Cerebellar cortex (tissue), 1 donor: Measurements from ENCODE around the gene CHRNB1.
"Not testable (repeated sequence)": the region's sequence is repeated elsewhere in the genome, so short reads cannot be mapped to it uniquely, and the experiment has no call there.

Experiments
- DNase-seq: peaks from one replicate; pipeline ENCODE4 v3.0.0-alpha.2; 2015; ENCODE audit warnings: low spot score

Gene CHRNB1

DNA sequence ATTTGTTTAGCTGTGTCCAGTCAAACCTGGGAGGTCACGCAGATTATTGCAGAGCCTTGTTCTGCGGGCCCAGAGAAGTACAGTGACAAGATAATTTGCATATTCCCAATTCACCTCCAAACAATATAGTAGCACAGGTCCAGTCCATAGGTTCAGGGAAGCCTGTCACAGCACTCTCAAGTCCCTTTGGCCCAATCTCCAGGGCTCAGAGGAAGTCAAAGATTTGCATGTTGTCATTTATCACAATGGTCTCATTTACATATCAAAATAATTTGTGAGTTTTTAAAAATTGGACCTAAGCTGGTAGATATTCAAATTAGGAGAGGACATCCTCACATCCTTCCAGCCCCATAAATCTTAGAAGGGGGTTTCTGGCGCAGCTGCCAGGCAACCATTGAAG lies 22.6 kb downstream of the CHRNB1 start:
- no peak for DNase-seq

GRCh38 chr17:7468290-7468689 lies 23.4 kb downstream of the CHRNB1 start:
- DNase-seq = no peak

DNA sequence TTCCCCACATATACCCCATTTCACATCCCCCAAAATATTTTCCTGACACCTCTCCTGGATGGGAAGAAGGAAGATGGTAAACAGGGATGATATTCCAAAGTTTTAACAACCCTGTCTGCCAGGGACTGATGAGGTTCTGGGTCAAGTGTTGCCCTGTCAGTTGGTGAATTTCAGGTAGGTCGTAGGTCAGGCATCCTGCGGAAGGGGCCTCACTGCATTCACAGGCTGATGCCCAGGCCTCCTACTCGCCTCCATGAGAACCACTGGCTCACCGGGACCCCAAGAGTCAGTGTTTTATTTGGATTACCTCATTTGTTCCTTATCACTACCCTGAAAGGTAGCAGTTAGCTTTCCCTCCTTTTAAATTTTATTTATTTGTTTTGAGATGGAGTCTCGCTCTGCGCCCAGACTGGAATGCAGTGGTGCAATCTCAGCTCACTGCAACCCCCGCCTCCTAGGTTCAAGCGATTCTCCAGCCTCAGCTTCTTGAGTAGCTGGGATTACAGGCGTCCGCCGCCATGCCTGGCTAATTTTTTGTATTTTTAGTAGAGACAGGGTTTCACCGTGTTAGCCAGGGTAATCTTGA lies 24.0 kb downstream of the CHRNB1 start:
- no peak for DNase-seq

DNA sequence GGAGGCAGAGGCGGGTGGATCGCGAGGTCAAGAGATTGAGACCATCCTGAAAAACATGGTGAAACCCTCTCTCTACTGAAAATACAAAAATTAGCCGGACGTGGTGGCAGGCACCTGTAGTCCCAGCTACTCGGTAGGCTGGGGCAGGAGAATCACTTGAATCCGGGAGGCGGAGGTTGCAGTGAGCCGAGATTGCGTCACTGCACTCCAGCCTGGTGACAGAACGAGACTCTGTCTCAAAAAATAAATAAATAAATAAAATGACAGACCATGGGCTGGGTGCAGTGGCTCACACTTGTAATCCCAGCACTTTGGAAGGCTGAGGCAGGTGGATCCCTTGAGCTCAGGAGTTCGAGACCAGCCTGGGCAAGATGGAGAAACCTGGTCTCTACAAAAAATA lies 25.0 kb downstream of the CHRNB1 start:
- not testable (repeated sequence) for DNase-seq

GRCh38 chr17:7470457-7470973 lies 25.7 kb downstream of the CHRNB1 start:
- not testable (repeated sequence) for DNase-seq

DNA sequence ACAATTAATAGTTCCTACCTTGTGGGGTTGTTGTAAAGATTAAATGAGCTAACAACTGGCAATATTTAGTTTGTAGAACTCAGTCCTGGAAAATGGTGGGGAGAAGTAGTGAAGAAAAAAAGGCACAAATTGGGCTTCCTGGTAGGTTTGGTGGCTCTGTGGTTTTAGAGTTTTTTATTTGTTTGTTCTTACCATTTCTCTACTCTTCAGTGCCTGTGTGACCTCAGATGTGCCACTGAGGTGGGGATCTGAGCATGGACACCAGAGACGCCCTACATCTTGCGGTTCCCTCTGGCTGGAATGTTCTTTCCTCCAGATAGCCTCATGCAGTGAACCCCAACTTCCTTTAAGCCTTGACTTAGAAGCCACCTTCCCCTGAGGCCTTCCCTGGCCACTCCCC lies 26.9 kb downstream of the CHRNB1 start:
- DNase-seq = no peak

DNA sequence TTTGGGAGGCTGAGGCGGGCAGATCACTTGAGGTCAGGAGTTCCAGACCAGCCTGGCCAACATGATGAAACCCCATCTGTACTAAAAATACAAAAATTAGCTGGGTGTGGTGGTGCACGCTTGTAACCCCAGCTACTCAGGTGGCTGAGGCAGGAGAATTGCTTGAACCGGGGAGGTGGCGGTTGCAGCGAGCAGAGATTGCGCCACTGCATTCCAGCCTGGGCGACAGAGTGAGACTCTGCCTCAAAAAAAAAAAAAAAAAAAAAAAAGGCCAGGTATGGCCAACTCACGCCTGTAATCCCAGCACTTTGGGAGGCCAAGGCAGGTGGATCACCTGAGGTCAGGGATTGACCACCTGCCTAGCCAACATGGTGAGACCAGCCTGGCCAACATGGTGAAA lies 29.9 kb downstream of the CHRNB1 start:
- not testable (repeated sequence) for DNase-seq

GRCh38 chr17:7475764-7476422 lies 31.0 kb downstream of the CHRNB1 start:
- no peak for DNase-seq

DNA sequence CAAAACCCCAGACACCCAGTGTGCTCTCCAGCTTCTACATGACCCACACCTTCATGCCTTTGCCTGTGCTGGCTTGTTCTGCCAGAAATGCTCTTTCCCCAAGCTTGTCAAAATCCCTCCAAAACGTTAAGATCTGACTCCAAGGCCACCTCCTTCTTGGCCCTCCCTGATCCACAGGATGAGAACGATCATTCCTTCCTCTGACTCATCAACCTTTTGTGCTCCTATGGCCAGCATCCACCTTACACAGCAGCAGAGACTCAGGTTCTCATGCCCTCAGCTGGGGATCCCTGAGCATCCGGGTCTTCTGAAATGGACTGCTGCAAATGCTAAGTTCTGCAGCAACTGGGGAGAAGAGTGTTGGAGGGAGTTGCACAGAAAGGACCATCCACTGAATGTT lies 31.6 kb downstream of the CHRNB1 start:
- no peak for DNase-seq

- DNase-seq = no peak
Observed at GRCh38 chr17:7476951-7477350, 32.1 kb downstream of the CHRNB1 start.

DNA sequence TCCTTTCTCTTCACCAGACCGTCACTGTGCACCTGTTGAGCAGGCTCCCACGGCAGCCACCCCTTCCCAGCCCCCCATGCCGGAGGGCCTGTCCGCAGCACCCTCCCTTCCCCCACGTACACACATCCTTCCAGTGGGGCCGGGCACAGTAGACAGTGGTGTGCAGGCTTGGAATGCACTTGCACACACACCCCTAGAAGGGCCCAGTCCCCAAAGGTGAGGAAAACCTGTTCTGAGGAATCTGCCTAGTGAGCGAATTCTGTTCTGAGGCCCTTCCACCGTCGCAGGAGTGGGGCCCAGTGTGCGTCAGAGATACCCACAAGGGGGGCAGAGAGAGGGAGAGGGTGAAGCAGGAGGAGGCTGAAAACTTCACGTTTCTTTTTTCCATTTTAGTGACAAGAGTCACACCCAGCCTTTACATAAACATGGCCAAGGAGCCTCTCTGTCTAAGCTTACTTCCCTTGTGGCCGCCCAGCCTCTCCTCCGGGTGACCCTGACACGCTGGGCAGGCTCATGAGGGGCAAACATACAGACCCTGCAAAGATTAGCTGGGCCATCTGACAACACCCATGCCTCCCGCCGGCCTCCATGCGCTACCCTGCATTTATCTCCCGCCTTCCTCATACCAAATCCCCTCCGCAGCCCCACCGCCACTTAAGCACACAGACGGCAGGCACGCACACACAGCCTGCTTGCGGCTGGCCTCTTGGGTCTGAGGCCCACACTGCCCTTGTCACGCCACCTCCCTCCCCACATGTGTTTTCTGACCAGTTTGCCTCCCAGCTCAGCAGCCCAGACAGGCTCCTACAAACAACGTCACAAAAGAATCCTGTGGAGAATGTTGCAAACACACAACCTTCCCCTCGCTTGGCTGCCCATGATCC lies 32.8 kb downstream of the CHRNB1 start:
- DNase-seq = peak; percentile 60

GRCh38 chr17:7478276-7479212 lies 33.7 kb downstream of the CHRNB1 start:
- DNase-seq = peak; percentile 52

GRCh38 chr17:7479213-7480088 lies 34.6 kb downstream of the CHRNB1 start, which contains the start of gene ZBTB4:
Gene ZBTB4 (minus strand): TSS chr17:7479631. CDS start chr17:7466801, 12,830 bp downstream.
- peak; percentile 54 for DNase-seq

GRCh38 chr17:7480089-7480384 lies 35.2 kb downstream of the CHRNB1 start:
- no peak for DNase-seq

GRCh38 chr17:7481275-7481674 lies 36.4 kb downstream of the CHRNB1 start, which contains the start of gene SLC35G6:
Gene SLC35G6 (plus strand): TSS chr17:7481446. CDS start chr17:7481517, 71 bp downstream.
- not testable (repeated sequence) for DNase-seq

DNA sequence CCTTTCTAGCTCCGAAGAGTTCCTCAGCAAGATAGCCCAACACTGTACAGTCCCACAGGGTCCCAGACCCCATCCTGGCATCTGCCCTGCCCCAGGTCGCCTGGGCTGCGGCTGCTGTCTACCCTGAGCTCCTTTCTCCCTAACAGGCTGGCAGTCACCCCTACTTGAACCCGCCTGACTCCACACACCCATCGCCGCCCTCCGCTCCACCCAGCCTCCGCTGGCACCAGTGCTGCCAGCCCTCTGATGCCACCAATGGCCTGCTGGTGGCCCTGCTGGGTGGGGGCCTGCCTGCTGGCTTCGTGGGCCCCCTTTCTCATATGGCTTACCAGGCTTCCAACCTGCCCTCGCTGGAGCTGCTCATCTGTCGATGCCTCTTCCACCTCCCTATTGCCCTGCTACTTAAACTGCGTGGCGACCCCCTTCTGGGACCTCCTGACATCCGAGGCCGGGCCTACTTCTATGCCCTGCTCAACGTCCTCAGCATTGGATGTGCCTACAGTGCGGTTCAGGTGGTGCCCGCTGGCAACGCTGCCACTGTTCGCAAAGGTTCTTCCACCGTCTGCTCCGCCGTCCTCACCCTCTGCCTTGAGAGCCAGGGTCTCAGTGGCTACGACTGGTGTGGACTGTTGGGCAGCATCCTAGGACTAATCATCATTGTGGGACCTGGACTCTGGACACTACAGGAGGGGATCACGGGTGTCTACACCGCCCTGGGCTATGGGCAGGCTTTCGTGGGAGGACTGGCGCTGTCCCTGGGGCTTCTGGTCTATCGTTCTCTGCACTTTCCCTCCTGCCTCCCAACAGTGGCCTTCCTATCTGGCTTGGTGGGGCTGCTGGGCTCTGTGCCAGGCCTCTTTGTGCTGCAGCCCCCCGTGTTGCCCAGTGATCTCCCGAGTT lies 37.2 kb downstream of the CHRNB1 start:
- not testable (repeated sequence) for DNase-seq

DNA sequence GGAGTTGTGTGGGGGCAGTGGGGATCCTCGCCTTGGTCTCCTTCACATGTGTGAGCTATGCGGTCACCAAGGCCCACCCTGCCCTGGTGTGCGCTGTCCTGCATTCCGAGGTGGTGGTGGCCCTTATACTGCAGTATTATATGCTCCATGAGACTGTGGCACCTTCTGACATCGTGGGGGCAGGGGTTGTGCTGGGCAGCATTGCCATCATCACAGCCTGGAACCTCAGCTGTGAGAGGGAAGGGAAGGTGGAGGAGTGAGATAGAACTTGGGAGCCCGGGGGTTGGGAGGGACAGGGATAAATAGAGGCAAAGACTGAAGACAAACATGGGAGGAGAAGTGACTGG lies 37.9 kb downstream of the CHRNB1 start:
- DNase-seq = not testable (repeated sequence)

GRCh38 chr17:7483255-7484066 lies 38.6 kb downstream of the CHRNB1 start:
- peak; percentile 95 for DNase-seq
